GM21825 (cell line): Measurements from ENCODE around the gene GOLGA6L9.
"Not testable (repeated sequence)": the region's sequence is repeated elsewhere in the genome, so short reads cannot be mapped to it uniquely, and the experiment has no call there.

Experiments used
- ATAC-seq: cut with Tn5 transposase; IDR thresholded peaks from one replicate; pipeline ENCODE4 v1.9.1; 2021; ENCODE audit warnings: mild to moderate bottlenecking, moderate library complexity; ENCODE audit not compliant: unreplicated experiment

The GOLGA6L9 gene, protein sequence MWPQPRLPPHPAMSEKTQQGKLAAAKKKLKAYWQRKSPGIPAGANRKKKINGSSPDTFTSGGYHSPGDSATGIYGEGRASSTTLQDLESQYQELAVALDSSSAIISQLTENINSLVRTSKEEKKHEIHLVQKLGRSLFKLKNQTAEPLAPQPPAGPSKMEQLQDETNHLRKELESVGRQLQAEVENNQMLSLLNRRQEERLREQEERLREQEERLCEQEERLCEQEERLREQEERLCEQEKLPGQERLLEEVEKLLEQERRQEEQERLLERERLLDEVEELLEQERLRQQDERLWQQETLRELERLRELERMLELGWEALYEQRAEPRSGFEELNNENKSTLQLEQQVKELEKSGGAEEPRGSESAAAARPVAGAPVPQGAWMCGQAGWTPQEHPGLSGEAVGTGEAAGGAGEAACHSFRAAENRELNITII

GRCh38 chr15:82429693-82430092 is at the start of gene GOLGA6L9:
TSS of gene GOLGA6L9 (plus strand) at chr15:82429816. CDS start at chr15:82430080, 264 bp downstream.
- ATAC-seq, result not testable (repeated sequence)

DNA sequence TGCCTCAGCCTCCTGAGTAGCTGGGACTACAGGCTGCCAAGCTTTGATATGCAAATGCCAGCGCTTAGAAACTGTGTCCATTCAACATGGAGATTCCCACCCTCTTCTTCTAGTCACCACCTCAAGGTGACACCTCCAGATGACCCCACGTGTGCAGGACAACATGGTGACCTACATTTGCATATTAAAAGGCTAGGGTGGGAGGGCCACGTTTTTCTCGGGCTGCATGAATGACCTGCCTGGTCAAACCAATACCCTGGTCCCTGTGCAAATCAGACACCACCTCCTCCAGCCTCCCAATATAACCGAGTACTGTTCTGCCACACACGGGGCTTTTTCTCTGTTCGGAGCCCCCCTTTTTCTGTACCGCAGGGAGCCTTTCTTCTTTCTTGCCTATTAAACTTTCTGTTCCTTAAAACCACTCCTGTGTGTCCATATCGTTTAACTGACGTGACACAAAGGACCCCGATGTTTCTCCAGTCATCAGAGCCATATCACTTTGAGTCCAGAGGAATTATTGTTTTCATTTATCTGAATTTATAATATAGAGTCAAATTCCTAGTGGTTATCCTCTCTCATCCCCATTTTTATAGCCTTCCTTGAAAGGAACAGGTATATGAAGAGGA is 48.2 kb upstream of the GOLGA6L9 start:
- not testable (repeated sequence) for ATAC-seq

DNA sequence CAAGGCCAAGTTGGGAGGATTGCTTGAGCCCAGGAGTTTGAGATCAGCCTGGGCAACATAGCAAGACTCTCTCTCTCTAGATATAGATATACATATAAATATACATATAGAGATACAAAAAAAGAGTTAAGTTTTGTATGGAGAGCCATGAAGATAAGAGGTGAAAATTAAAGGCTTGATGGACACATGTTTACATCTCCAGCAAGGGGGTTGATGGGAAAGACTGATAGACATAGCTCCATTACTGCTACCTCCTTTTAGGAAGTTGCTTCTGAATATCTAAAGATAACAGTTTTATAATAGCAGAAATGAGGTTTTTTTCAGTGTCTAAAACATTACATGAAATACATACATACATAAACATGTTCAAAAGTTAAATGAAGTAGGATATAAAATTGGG is 42.4 kb upstream of the GOLGA6L9 start:
- not testable (repeated sequence) for ATAC-seq

DNA sequence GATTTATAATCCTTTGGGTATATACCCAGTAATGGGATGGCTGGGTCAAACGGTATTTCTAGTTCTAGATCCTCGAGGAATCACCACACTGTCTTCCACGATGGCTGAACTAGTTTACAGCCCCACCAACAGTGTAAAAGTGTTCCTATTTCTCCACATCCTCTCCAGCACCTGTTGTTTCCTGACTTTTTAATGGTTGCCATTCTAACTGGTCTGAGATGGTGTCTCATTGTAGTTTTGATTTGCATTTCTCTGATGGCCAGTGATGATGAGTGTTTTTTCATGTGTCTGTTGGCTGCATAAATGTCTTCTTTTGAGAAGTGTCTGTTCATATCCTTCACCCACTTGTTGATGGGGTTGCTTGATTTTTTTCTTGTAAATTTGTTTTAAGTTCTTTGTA is 39.5 kb upstream of the GOLGA6L9 start:
- not testable (repeated sequence) for ATAC-seq

GRCh38 chr15:82392077-82392476 is 37.5 kb upstream of the GOLGA6L9 start:
- not testable (repeated sequence) for ATAC-seq

- no peak for ATAC-seq
Measured at GRCh38 chr15:82393671-82394070, 35.9 kb upstream of the GOLGA6L9 start.

DNA sequence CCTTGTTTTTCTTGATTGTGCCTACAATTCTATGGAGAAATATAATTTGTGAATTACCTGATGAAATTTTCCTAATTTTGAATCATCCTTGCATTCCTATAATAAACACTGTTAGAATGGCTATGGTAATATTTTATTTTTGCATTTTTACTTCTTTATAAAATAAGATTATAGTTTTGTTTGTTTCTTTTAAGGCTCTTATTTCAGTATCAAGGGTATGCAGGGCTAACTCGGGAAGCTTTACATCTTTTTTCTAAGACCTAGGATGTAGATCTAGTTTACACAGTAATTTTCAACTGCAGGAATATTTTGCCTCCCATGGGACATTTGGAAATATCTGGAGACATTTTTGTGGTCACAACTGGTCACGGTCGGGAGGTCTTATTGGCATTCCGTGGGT is 33.8 kb upstream of the GOLGA6L9 start:
- not testable (repeated sequence) for ATAC-seq

DNA sequence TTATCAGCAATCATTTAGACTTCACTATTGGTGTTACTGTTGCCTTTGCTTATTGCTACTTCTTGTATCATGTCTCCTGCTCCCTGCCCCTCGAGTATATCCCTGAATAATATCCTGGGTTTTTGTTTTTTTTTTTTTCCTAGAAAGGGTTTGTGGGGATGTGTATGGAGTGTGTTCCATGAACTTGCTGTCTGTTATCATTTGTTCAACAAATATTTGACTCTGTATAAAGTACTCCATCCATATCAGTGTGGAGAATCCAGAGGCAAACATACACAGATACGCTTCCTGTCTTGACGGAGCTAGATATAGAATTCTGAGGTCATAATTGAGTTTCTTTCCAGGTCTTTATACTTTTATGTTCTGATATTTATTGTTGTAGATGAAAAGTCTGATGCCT is 31.8 kb upstream of the GOLGA6L9 start:
- ATAC-seq, result no peak

DNA sequence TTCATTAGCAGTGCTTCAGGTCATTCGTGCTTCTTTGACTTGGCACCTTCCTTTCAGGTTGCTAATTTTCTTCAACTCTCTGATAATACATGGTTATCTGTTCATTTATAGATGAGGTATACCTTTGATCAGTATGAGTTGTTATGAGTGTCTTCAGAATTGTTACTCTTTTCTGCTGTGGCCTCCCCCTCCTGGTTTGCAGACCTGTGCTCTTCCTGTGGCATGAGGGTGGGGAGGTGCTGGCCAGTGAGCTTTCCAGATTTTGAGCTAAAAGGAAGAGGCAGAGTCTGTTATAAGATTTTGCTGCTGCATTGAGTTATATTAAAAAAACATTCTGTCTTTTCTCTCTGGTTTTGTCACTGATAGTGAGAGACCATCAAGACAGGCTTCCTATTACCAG is 30.8 kb upstream of the GOLGA6L9 start:
- ATAC-seq, result no peak

- not testable (repeated sequence) for ATAC-seq
Measured at GRCh38 chr15:82399366-82400103, 30.1 kb upstream of the GOLGA6L9 start.

- not testable (repeated sequence) for ATAC-seq
Measured at GRCh38 chr15:82401918-82402317, 27.7 kb upstream of the GOLGA6L9 start.

DNA sequence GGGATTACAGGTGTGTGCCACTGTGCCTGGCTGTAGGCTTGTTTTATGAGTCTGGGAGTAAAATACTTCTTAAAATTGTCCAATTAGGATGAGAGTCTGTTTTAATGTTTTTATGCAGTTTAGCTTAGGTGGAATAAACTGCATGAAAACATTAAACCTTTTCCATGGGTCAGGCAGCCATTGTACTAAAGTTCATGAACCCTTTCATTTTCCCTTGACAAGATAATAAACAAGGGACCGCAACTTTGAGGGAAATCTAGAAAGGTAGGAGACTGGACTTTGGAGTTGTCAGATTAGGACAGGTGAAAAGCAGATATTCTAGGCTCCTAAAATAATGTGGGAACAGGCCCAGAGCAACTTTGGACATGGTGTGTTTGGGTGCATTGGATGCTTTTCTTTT is 27.3 kb upstream of the GOLGA6L9 start:
- ATAC-seq, result not testable (repeated sequence)

- ATAC-seq, result not testable (repeated sequence)
Measured at GRCh38 chr15:82406211-82406610, 23.4 kb upstream of the GOLGA6L9 start.

GRCh38 chr15:82410306-82410705 is 19.3 kb upstream of the GOLGA6L9 start:
- ATAC-seq, result not testable (repeated sequence)

DNA sequence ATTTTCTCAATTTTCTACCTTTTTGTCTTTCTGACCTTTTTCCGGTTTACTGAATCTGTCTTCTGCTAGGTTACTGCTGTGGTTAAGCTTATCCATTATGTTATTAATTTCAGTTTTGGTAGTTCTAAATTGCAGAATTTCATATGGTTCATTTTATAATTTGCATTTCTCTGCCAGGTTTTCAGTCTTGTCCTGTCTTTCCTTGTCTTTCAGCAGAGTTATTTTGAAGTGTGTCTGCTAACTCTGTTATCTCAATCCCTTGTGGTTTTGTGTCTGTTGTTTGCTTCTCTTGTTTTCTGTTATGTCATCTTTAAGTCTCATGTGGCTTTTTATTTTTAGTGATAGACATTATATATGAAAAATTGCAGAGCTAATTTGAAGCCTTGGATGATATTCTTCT is 18.0 kb upstream of the GOLGA6L9 start:
- not testable (repeated sequence) for ATAC-seq

DNA sequence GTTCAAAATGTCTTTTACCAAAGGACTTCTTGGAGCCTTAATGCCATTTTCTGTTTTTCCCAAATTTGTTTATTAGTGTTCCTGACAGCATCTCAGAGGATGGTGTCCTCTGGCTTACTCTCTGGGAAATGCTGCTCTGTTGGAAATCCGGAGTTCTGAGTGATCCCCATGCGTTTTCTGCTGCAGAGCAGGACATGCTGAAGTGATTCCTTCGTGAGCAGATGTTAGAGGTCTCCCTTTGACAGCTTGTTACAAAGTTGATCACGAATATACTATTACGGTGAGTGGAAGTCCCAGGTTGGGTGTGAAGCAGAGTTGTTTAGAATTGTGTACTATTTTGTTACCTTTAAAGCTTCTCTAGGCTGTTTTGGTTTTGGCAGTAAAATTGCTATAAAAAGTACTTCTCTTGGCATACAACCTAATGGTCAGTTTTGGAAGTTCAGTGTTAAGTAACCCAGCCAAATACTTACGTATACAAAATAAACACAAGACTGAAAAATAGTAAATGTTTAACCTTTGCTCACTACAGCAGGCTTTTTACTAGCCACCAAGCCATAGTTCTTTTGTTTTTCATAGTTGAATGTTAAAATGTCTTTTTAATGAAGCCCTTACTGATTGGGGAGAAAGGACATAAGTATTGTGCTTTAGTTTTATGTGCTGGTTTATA is 15.0 kb upstream of the GOLGA6L9 start:
- ATAC-seq, result not testable (repeated sequence)

- ATAC-seq, result not testable (repeated sequence)
Measured at GRCh38 chr15:82420516-82420915, 9.1 kb upstream of the GOLGA6L9 start.

DNA sequence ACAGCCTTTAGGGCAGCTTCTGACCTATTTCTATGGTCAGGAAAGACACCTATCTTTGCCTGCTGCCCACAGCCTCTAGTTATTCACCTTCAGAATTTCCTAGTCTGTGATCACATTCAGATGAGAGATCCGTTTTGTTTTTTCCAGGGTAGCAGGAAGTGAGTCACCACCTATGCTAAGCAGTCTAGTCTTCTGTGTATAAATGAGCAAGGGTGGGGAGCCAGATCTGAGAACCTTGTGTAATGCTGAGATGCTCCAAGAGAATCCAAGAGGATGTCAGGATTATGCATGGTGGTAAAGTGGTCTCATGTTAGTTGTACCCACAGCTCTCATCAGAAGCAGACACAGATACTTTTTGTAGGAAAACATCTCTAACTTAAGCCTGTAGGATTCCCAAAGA is 8.7 kb upstream of the GOLGA6L9 start:
- not testable (repeated sequence) for ATAC-seq

- not testable (repeated sequence) for ATAC-seq
Measured at GRCh38 chr15:82427117-82427516, 2.5 kb upstream of the GOLGA6L9 start.

DNA sequence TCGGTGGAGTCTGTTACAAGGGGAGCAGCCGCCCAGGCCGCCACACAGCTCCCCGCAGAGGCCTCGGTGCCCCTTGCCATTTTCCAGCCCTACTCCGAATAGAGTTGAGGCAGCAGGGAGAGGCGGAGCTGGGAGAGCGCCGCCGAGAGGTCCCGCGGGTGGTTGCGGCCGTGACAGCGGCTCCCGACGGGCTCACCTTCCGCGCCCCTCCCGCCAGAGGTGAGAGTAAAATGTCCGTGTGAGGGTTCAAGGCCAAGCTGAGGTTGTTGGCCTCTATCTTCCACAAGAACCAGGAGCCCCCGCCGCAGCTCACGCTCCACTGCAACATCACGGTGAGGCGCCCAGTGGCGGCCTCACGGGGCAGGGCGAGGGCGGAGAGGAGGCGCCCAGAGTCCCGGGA is 15.8 kb downstream of the GOLGA6L9 start:
- ATAC-seq, result not testable (repeated sequence)

GRCh38 chr15:82457336-82457735 is 27.7 kb downstream of the GOLGA6L9 start:
- ATAC-seq, result not testable (repeated sequence)
